ENCODE results near the gene AQP11.

The AQP11 gene

GRCh38 chr11:77658213-77659013 is 68.7 kb downstream of the AQP11 start:
- Histone ChIP-seq H3K36me3 (replicated peaks) (no peaks in the 10 kb centered on the region), H3K27ac (no peak overlapping the region), H3K4me3 (ENCODE audit: low read depth, low read length) (no peak overlapping the region), H3K27me3 (replicated peaks) (no peaks in the 10 kb centered on the region)
- in situ Hi-C loops (cut with HindIII; ENCODE audit: low pct_ligation_motif_present, low sequenced_read_pairs) = no loop called here
- no peak for TF ChIP-seq CTCF (IDR thresholded peaks at IDR 0.05; ENCODE audit: low read depth, low read length, missing control alignments)
- no peak for DNase-seq
